ENCODE measurements around the gene C1orf198.

Gene C1orf198

DNA sequence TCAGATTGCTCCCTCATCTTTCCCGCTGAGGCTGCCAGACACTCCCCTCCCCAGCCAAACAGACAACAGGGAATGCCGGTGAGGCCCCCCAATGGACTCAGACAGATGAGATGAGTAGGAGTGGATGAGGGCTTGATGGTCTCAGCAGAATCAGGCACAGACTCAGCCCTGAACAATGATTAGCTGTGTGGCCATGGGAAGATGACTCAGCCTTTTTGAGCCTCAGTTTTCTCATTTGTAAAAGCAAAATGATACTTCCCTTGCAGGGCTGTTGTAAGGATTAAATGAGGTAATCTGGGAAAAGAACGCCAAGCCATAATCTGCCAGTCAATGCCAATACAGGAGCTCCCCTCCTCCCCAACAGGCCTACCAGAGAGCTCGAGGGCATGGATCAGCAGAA lies 12.4 kb downstream of the C1orf198 start:
- TF ChIP-seq CTCF (conservative IDR thresholded peaks at IDR 0.05; ENCODE audit: low read length) (no peak), EZH2phosphoT487 (IDR thresholded peaks at IDR 0.05; ENCODE audit: borderline replicate concordance) (no peak)
- H3F3A ChIP-seq (ENCODE audit: low read depth) = no peaks in the 10 kb centered on the region
- peaks cover 32% of the 10 kb centered on the region; the same call in 1 of the 2 replicates for H3K36me3 ChIP-seq (ENCODE audit: insufficient read depth, low read length)
- H2AFZ ChIP-seq (ENCODE audit: low read length) = no peak overlapping the region
- H3K79me2 ChIP-seq (ENCODE audit: insufficient read depth, low read length) = peaks cover 13% of the 10 kb centered on the region; the same call in 1 of the 2 replicates
- no peak overlapping the region for H3K4me2 ChIP-seq (ENCODE audit: low read depth, low read length, poor library complexity, severe bottlenecking)
- H3K9ac ChIP-seq (ENCODE audit: low read depth, low read length, poor library complexity, severe bottlenecking) = no peak overlapping the region
- H4K20me1 ChIP-seq (ENCODE audit: insufficient read depth, low read length, poor library complexity, severe bottlenecking) = no peaks in the 10 kb centered on the region
- H3K9me2 ChIP-seq (replicated peaks; ENCODE audit: low read depth, low read length) = no peaks in the 10 kb centered on the region
- H3K9me3 ChIP-seq (ENCODE audit: insufficient read depth, low read depth, low read length) = no peaks in the 10 kb centered on the region
- H3K4me3 ChIP-seq (ENCODE audit: low read length, poor library complexity, severe bottlenecking) = no peak overlapping the region
- H3K27me3 ChIP-seq (ENCODE audit: insufficient read depth, low read length, poor library complexity, severe bottlenecking) = no peaks in the 10 kb centered on the region
- H3K4me1 ChIP-seq (ENCODE audit: insufficient read depth, low read length, poor library complexity, severe bottlenecking) = no peaks in the 10 kb centered on the region

- Histone ChIP-seq H3K4me1 (ENCODE audit: insufficient read depth, low read length, poor library complexity, severe bottlenecking) (no peaks in the 10 kb centered on the region), H4K20me1 (ENCODE audit: insufficient read depth, low read length, poor library complexity, severe bottlenecking) (no peaks in the 10 kb centered on the region), H3K4me2 (ENCODE audit: low read depth, low read length, poor library complexity, severe bottlenecking) (no peak overlapping the region), H3K9me3 (ENCODE audit: insufficient read depth, low read depth, low read length) (no peaks in the 10 kb centered on the region), H3K27me3 (ENCODE audit: insufficient read depth, low read length, poor library complexity, severe bottlenecking) (no peaks in the 10 kb centered on the region), H3K9ac (ENCODE audit: low read depth, low read length, poor library complexity, severe bottlenecking) (no peak overlapping the region), H3K79me2 (ENCODE audit: insufficient read depth, low read length) (peaks cover 5% of the 10 kb centered on the region; the same call in 1 of the 2 replicates), H3K36me3 (ENCODE audit: insufficient read depth, low read length) (peaks cover 32% of the 10 kb centered on the region; the same call in 1 of the 2 replicates), H3K9me2 (replicated peaks; ENCODE audit: low read depth, low read length) (no peaks in the 10 kb centered on the region), H3F3A (ENCODE audit: low read depth) (no peaks in the 10 kb centered on the region), H2AFZ (ENCODE audit: low read length) (no peak overlapping the region), H3K4me3 (ENCODE audit: low read length, poor library complexity, severe bottlenecking) (no peak overlapping the region)
- no peak for TF ChIP-seq EZH2phosphoT487 (IDR thresholded peaks at IDR 0.05; ENCODE audit: borderline replicate concordance)
- TF ChIP-seq CTCF (conservative IDR thresholded peaks at IDR 0.05; ENCODE audit: low read length) = no peak
These were observed 13.9 kb downstream of the C1orf198 start for GRCh38 chr1:230854423-230854822.

- no peaks in the 10 kb centered on the region for H3F3A ChIP-seq (ENCODE audit: low read depth)
- no peak overlapping the region for H2AFZ ChIP-seq (ENCODE audit: low read length)
- no peaks in the 10 kb centered on the region for H3K79me2 ChIP-seq (ENCODE audit: insufficient read depth, low read length)
- H4K20me1 ChIP-seq (ENCODE audit: insufficient read depth, low read length, poor library complexity, severe bottlenecking) = no peaks in the 10 kb centered on the region
- H3K4me1 ChIP-seq (ENCODE audit: insufficient read depth, low read length, poor library complexity, severe bottlenecking) = no peaks in the 10 kb centered on the region
- H3K9me3 ChIP-seq (ENCODE audit: insufficient read depth, low read depth, low read length) = no peaks in the 10 kb centered on the region
- TF ChIP-seq CTCF (conservative IDR thresholded peaks at IDR 0.05; ENCODE audit: low read length) (no peak), EZH2phosphoT487 (IDR thresholded peaks at IDR 0.05; ENCODE audit: borderline replicate concordance) (no peak)
- H3K27me3 ChIP-seq (ENCODE audit: insufficient read depth, low read length, poor library complexity, severe bottlenecking) = no peaks in the 10 kb centered on the region
- H3K36me3 ChIP-seq (ENCODE audit: insufficient read depth, low read length) = peaks cover 32% of the 10 kb centered on the region; the same call in 1 of the 2 replicates
- no peaks in the 10 kb centered on the region for H3K9me2 ChIP-seq (replicated peaks; ENCODE audit: low read depth, low read length)
- H3K9ac ChIP-seq (ENCODE audit: low read depth, low read length, poor library complexity, severe bottlenecking) = no peak overlapping the region
- H3K4me3 ChIP-seq (ENCODE audit: low read length, poor library complexity, severe bottlenecking) = no peak overlapping the region
- H3K4me2 ChIP-seq (ENCODE audit: low read depth, low read length, poor library complexity, severe bottlenecking) = no peak overlapping the region
These were observed 14.6 kb downstream of the C1orf198 start for GRCh38 chr1:230853731-230854130.

Measured in Loucy (cell line).